Stimulated activated naive CD4-positive, alpha-beta T cell (primary cell): ENCODE measurements around the gene SPG7.
A peak's percentile ranks its signal among the peaks of the same experiment; 100 is the strongest.
"Not testable (repeated sequence)": the region's sequence is repeated elsewhere in the genome, so short reads cannot be mapped to it uniquely, and the experiment has no call there.

Experiments
- DNase-seq, 6 experiments: peaks; one replicate each; lab custom pipeline; 2025; lab: John Stamatoyannopoulos, UW

Gene SPG7

DNA sequence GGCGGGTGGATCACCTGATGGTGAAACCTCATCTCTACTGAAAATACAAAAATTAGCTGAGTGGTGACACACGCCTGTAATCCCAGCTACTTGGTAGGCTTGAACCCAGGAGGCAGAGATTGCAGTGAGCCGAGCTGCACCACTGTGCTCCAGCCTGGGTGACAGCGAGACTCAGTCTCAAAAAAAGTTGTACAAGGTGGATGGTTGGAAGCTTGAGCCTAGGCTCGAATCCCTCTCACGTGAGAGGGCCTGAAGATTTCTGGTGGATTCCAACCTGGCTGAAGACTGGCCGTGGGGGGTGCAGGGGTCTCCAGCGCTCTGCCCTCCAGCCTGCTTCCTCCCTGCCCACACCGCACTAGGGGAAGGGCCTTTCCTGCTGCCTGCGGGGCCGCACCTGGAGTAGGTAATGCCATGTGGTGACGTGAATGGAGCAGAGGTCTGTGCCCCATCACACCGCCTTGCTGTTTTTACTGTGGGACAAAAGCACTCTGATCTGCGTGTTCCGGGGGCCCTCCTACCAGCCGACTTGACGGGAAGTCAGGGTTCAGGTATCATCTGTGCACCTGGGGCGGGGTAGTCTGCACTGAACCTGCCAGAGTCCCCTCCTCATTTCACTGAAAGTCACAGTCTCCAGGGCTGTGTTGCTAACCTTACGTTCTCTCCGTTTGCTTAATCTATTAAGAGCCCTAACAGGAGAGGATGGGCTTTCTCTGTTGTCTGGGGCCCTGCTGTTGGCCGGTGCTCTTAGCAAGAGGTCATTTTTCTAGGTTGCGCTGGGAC lies 56.5 kb downstream of the SPG7 start:
- DNase-seq: peak in 1 of 6 experiments; percentile 39

DNA sequence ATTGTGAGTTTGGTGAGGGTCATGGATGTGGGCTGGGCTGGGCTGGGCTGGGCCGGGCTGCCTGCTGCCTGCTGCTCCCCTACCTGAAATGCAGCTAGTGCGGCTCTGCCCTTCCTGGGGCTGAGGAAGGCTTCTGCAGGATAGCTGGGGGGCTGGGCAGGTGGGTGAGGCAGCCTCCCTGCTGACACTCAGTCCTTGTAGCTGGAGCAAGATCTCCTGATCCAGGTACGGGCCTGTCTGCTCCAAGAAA lies 57.0 kb downstream of the SPG7 start:
- DNase-seq: no peak

GRCh38 chr16:89565506-89566372 lies 57.5 kb downstream of the SPG7 start:
- DNase-seq: peak in 4 of 6 experiments; percentile 26 to 29 (median 28)

DNA sequence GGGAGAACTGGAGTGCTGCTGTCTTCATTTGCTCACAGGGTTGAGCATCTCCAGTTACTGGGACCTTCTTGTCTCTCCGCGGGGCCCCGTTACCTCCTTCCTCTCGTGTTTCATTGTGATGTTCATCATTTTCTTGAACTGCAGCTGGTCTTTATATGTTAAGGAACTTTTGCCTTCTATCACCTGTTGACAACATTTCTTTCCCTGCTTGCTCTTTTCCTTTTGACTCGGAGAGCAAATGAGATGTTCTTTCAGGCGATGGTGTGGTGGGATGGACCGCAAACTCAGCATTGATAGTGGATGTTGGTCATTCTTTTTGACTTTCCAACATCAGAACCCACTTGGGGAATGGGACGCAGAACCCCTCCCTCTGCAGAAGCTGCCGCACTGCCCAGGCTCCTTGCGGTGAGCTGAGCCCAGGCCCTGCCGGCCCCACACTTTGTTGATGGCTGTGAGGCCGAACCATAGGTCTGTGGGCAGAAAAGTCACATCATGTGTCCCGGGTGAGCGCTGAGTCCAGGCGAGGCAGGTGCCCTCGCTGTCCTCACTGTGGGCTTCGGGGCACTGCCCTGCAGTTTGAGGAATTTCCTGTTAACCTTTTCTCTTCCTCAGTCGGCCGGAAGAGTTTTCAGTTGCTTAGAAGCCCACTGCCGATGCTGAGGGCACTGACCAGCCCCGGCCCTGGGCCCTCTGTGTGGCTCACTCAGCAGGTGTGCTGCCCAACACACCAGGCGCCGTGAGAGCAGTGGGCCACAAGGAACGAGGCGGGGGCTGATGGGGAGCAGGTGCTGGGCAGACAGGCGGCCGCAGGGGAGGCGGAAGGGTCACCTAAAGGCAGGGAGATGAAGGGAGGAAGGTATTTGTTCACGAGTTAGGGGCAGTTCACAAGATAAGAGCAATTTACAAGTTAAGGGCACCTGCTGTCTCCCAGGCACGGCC lies 59.7 kb downstream of the SPG7 start:
- DNase-seq: no peak

- no peak for DNase-seq
Observed at GRCh38 chr16:89569506-89570341, 61.5 kb downstream of the SPG7 start.

- DNase-seq: no peak
Observed at GRCh38 chr16:89570342-89570923, 62.2 kb downstream of the SPG7 start.

- DNase-seq: not testable (repeated sequence)
Observed at GRCh38 chr16:89570983-89571598, 62.9 kb downstream of the SPG7 start.

GRCh38 chr16:89571636-89572035 lies 63.4 kb downstream of the SPG7 start:
- no peak for DNase-seq

- peak in 1 of 6 experiments; percentile 19 for DNase-seq
Observed at GRCh38 chr16:89572073-89572484, 63.9 kb downstream of the SPG7 start.

DNA sequence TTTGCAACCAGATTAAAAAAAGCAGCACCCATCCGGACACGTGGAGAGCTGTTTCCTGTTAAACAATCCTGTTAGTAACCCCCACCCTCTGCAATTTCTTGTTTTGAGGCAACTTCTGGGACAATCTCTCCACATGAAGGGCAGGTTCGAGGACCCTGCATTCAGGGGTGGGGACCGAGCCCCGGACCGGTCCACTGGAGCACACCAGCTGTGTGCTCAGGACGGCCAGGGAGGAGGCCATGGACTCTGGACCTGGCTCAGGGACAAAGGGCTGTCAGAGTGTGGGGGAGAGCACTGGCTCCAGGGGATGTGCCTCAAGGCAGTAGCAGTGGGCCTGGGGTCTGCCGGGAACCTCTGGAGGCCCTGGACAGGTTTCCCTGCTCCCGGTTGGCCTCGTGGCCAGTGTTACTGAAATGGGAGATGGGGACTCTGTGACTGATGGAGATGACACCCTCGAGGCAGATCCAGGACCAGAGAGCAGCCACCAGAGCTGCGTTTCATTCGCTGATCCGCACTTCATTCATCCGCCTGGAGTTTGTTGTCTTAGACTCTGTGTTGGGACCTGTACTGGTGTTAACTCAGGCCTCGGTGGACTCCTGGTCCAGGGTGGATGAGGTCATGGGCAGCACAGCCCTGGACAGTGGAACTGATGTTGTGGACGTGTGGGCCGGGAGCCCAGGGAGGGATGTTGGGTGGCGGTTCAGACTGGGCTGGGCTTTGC lies 64.4 kb downstream of the SPG7 start:
- no peak for DNase-seq

- DNase-seq: no peak
Observed at GRCh38 chr16:89573826-89574680, 65.8 kb downstream of the SPG7 start.

DNA sequence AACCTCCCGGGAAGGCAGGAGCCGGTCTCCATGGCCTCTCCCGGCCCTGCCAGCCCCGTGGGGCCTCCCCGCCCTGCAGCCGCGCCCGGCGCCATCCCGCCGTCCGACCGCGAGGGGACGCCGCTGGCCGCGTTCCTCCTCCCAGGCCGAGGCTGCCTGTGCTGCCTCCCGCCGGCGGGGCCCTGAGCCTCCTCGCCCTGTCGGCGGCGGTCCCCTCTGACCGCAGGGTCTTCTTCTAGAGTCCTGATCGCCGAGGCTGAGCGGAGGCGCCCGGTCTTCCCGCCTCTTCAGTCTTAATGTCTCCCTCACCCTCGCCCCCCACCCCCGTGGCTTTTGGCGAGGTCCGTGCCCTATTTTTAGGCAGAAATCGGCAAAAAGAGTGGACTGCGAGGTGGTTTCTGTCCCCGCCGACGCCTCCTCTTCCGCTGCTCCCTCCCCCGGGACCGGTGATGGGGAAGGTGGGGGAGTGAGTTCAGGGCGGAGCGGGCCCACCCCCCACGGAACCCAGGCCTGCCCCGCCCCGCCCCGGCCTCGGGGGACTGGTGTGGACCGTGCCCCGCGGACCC lies 66.6 kb downstream of the SPG7 start:
- peak in 3 of 6 experiments; percentile 14 to 27 (median 18) for DNase-seq

- peak in 1 of 6 experiments; percentile 22 for DNase-seq
Observed at GRCh38 chr16:89575247-89576152, 67.3 kb downstream of the SPG7 start, which contains the start of gene CPNE7. Gene CPNE7 (plus strand): TSS chr16:89575758. CDS start chr16:89575898, 140 bp downstream.

GRCh38 chr16:89576153-89577054 lies 68.2 kb downstream of the SPG7 start:
- no peak for DNase-seq

DNA sequence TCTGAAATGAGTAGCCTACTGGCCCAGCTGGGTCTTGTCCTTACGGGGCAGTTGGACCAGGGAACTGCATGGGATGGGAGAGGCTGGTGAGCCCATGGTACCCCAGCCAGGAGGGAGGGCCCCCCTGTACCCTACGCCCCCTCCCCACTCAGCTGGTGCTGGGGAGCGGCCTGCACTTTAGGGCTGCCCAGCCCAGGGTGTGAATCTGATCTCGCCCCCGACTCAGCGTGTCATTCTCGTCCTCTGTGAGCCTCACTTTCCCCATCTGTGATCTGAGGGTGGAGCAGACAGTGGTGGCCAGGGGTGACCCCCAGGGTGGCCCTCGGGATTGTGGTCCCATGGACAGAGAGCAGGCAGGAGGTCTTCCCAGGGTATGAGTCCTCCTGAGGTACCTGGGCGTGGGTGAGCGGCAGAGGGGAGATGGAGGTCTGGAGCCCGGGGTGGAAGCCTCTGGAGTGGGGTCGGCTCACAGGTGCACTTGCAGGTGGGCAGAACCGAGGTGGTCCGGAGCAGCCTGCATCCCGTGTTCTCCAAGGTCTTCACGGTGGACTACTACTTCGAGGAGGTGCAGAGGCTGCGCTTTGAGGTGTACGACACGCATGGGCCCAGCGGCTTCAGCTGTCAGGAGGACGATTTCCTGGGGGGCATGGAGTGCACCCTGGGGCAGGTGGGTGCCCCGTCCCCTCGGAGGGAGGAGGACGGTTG lies 69.0 kb downstream of the SPG7 start:
- DNase-seq: no peak

GRCh38 chr16:89579351-89579750 lies 71.1 kb downstream of the SPG7 start:
- DNase-seq: no peak
